Purkinje cell (primary cell): Measurements from ENCODE around the gene KLF11. TPM values are rescaled to one million over a fixed set of nuclear protein-coding genes. Genes with fewer than 3 reads are reported as not detected.

Experiments
- polyA plus RNA-seq: library from polyadenylated mRNA; unstranded; fragments of >200 nt; fragmentation: Nextera tagmentation; gene quantifications from 2 replicates; pipeline ENCODE4 v1.2.1, GENCODE V29; 2014

Gene KLF11
- polyA plus RNA-seq: 0.74 and 1.1 TPM in 2 replicates

GRCh38 chr2:10043256-10043905 lies at the start of gene KLF11:
Gene KLF11 (plus strand): TSS chr2:10043550. CDS start chr2:10043717, 167 bp downstream.

GRCh38 chr2:10079870-10080535 lies 36.7 kb downstream of the KLF11 start, which contains the start of gene CYS1:
Gene CYS1 (minus strand): TSS chr2:10080411. CDS start chr2:10080223, 188 bp downstream.

Other genes starting within 250 kb of the KLF11 start
- 15.9 and 31.0 TPM in 2 replicates for gene TAF1B, start 200.1 kb upstream of the KLF11 start, polyA plus RNA-seq
- 0.88 and 1.6 TPM in 2 replicates for gene GRHL1, start 91.9 kb upstream of the KLF11 start, polyA plus RNA-seq
- 0.22 and 1.0 TPM in 2 replicates for gene CYS1, start 36.9 kb downstream of the KLF11 start, polyA plus RNA-seq
- gene RRM2, start 79.2 kb downstream of the KLF11 start, polyA plus RNA-seq: 0.07 TPM in 1 of 2 replicates, not detected in the other